ENCODE data around the gene ATP10B.
A peak's percentile ranks its signal among the peaks of the same experiment; 100 is the strongest.
"Not testable (repeated sequence)": the region's sequence is repeated elsewhere in the genome, so short reads cannot be mapped to it uniquely, and the experiment has no call there.

The ATP10B gene

GRCh38 chr5:160852049-160852448 lies at the start of gene ATP10B:
Gene ATP10B, minus strand, starts transcription at chr5:160852211. Its CDS starts 164,137 bp downstream, at chr5:160688074.
- peak in 6 of 14 donors; percentile 4 to 62 (median 20) for DNase-seq

- DNase-seq = no peak
These were observed 49.6 kb upstream of the ATP10B start for GRCh38 chr5:160901656-160902055.

- no peak for DNase-seq
These were observed 47.7 kb upstream of the ATP10B start for GRCh38 chr5:160899735-160900134.

GRCh38 chr5:160893180-160893964 lies 41.4 kb upstream of the ATP10B start:
- DNase-seq = not testable (repeated sequence)

- DNase-seq = no peak
These were observed 35.8 kb upstream of the ATP10B start for GRCh38 chr5:160887780-160888179.

- not testable (repeated sequence) for DNase-seq
These were observed 21.7 kb upstream of the ATP10B start for GRCh38 chr5:160873560-160874200.

- DNase-seq = no peak
These were observed 18.0 kb upstream of the ATP10B start for GRCh38 chr5:160869989-160870521.

GRCh38 chr5:160867976-160868375 lies 16.0 kb upstream of the ATP10B start:
- DNase-seq = no peak

- no peak for DNase-seq
These were observed 560 bp downstream of the ATP10B start for GRCh38 chr5:160851451-160851850.

GRCh38 chr5:160850421-160850820 lies 1.6 kb downstream of the ATP10B start:
- DNase-seq = no peak

- no peak for DNase-seq
These were observed 4.4 kb downstream of the ATP10B start for GRCh38 chr5:160847526-160848085.

GRCh38 chr5:160846642-160847041 lies 5.4 kb downstream of the ATP10B start:
- DNase-seq = no peak

GRCh38 chr5:160844177-160844576 lies 7.8 kb downstream of the ATP10B start:
- no peak for DNase-seq

- DNase-seq = no peak
These were observed 8.8 kb downstream of the ATP10B start for GRCh38 chr5:160843240-160843639.

- DNase-seq = no peak
These were observed 14.0 kb downstream of the ATP10B start for GRCh38 chr5:160837749-160838593.

- no peak for DNase-seq
These were observed 14.8 kb downstream of the ATP10B start for GRCh38 chr5:160837211-160837610.

- DNase-seq = no peak
These were observed 16.0 kb downstream of the ATP10B start for GRCh38 chr5:160835818-160836528.

GRCh38 chr5:160835376-160835775 lies 16.6 kb downstream of the ATP10B start:
- DNase-seq = peak in 2 of 14 donors; percentile 7 to 95

GRCh38 chr5:160833806-160834205 lies 18.2 kb downstream of the ATP10B start:
- no peak for DNase-seq

- no peak for DNase-seq
These were observed 20.2 kb downstream of the ATP10B start for GRCh38 chr5:160831801-160832200.

- no peak for DNase-seq
These were observed 27.6 kb downstream of the ATP10B start for GRCh38 chr5:160824301-160825001.

All from C1 segment of cervical spinal cord (tissue), 14 donors.